ENCODE measurements around the gene INF2. TPM values are rescaled to one million over a fixed set of nuclear protein-coding genes. Genes with fewer than 3 reads are reported as not detected.

Gene INF2
- total RNA-seq, 5 donors from 2014 or later (not counting 1 experiment from before 2014, with no cell fraction given) = 72.7 to 128 (median 83.7) TPM

- Histone ChIP-seq H3K9me3 (no peaks in the 10 kb centered on the region), H3K36me3 (ENCODE audit: control insufficient read depth in 2 of 2, extremely low read depth in 1 of 2, insufficient read depth in 1 of 2, low read length in 1 of 2) (no peaks in the 10 kb centered on the region), H3K27ac (ENCODE audit: low read length) (no peak overlapping the region), H3K27me3 (replicated peaks in 1 of 2; ENCODE audit: control insufficient read depth in 2 of 2, extremely low read depth in 1 of 2, insufficient read depth in 2 of 2, low read length in 1 of 2) (peaks cover 0 to 14% of the 10 kb centered on the region in 2 experiments), H3K4me3 (ENCODE audit: control insufficient read depth in 1 of 2, extremely low read depth in 1 of 2, low read length in 1 of 2) (no peak overlapping the region), H3K4me1 (ENCODE audit: control insufficient read depth in 1 of 2, extremely low read depth in 1 of 2, insufficient read depth in 2 of 2, low read length in 2 of 2) (peaks cover 10 to 32% of the 10 kb centered on the region in 2 experiments)
- Mint-ChIP-seq H3K9me3 (no peaks in the 10 kb centered on the region), H3K36me3 (no peaks in the 10 kb centered on the region), H3K4me3 (no peak overlapping the region), H3K27ac (peak overlapping the region in 1 of 2 donors; percentile 34), H3K27me3 (no peaks in the 10 kb centered on the region), H3K4me1 (peaks cover 30 to 50% (median 31%) of the 10 kb centered on the region in 3 donors)
- ATAC-seq (replicated peaks in 1 of 4) (no peak), DNase-seq (no peak)
- WGBS (ENCODE audit: insufficient coverage) = 94% methylated on average over 18 of the region's 22 CpGs
- POLR2A ChIA-PET = no interaction called here
- CTCF ChIA-PET = interaction anchor here in 1 of 2 donors (0.6 kb wide), 1 partner anchor 852 kb away, joined by 4 read pairs; no protein-coding TSS in a partner anchor
These were observed 5.6 kb upstream of the INF2 start for GRCh38 chr14:104683653-104684448.

DNA sequence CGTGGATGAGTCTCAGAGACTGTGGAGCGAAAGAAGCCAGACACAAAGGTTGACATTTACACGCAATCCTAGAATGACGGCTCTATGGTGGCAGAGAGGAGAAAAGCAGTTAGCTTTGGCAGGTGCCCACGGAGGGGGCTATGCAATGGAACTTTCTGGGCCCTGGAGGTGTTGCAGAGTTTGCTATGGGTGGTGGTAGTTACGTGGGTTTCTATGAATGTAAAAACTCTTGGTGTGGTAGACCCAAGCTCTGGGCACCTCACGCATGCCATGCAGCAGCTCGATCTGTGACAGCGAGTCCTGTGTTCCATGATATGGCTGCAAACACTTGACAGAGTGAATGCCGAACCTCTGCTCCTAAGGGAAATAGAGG lies 5.0 kb upstream of the INF2 start:
- POLR2A ChIA-PET = no interaction called here
- Mint-ChIP-seq H3K4me3 (no peak overlapping the region), H3K27me3 (no peaks in the 10 kb centered on the region)

GRCh38 chr14:104685216-104685997 lies 4.0 kb upstream of the INF2 start:
- Histone ChIP-seq H3K36me3 (ENCODE audit: control insufficient read depth in 2 of 2, extremely low read depth in 1 of 2, insufficient read depth in 1 of 2, low read length in 1 of 2) (no peaks in the 10 kb centered on the region), H3K4me3 (ENCODE audit: control insufficient read depth in 1 of 2, extremely low read depth in 1 of 2, low read length in 1 of 2) (no peak overlapping the region), H3K27me3 (replicated peaks in 1 of 2; ENCODE audit: control insufficient read depth in 2 of 2, extremely low read depth in 1 of 2, insufficient read depth in 2 of 2, low read length in 1 of 2) (peaks cover 0 to 6% of the 10 kb centered on the region in 2 experiments), H3K4me1 (ENCODE audit: control insufficient read depth in 1 of 2, extremely low read depth in 1 of 2, insufficient read depth in 2 of 2, low read length in 2 of 2) (peaks cover 10 to 38% of the 10 kb centered on the region in 2 experiments), H3K27ac (ENCODE audit: low read length) (no peak overlapping the region), H3K9me3 (no peaks in the 10 kb centered on the region)
- POLR2A ChIA-PET = interaction anchor here in 1 of 2 donors (0.5 kb wide), 1 partner anchor 785 kb away, joined by 5 read pairs; no protein-coding TSS in a partner anchor
- H3K4me3 Mint-ChIP-seq = peak overlapping the region in 1 of 3 donors; percentile 14
- peak overlapping the region; percentile 47 to 75 for H3K27ac Mint-ChIP-seq
- no peaks in the 10 kb centered on the region for H3K36me3 Mint-ChIP-seq
- CTCF ChIA-PET = no interaction called here
- WGBS (ENCODE audit: insufficient coverage) = 32% methylated on average over 3 of the region's 4 CpGs
- H3K9me3 Mint-ChIP-seq = no peaks in the 10 kb centered on the region
- no peak for ATAC-seq (replicated peaks in 1 of 4)
- peaks cover 30 to 47% (median 31%) of the 10 kb centered on the region in 3 donors for H3K4me1 Mint-ChIP-seq
- H3K27me3 Mint-ChIP-seq = no peaks in the 10 kb centered on the region
- DNase-seq = no peak

More for the DNA sequence above, 5.0 kb upstream of the INF2 start:
- H3K4me3 ChIP-seq (ENCODE audit: control insufficient read depth in 1 of 2, extremely low read depth in 1 of 2, low read length in 1 of 2) = no peak overlapping the region
- CTCF ChIA-PET = no interaction called here
- H3K27me3 ChIP-seq (replicated peaks in 1 of 2; ENCODE audit: control insufficient read depth in 2 of 2, extremely low read depth in 1 of 2, insufficient read depth in 2 of 2, low read length in 1 of 2) = peaks cover 0 to 10% of the 10 kb centered on the region in 2 experiments
- no peak overlapping the region for H3K27ac ChIP-seq (ENCODE audit: low read length)
- peaks cover 10 to 32% of the 10 kb centered on the region in 2 experiments for H3K4me1 ChIP-seq (ENCODE audit: control insufficient read depth in 1 of 2, extremely low read depth in 1 of 2, insufficient read depth in 2 of 2, low read length in 2 of 2)
- H3K27ac Mint-ChIP-seq = peak overlapping the region; percentile 47 to 75
- DNase-seq = no peak
- H3K36me3 Mint-ChIP-seq = no peaks in the 10 kb centered on the region
- H3K36me3 ChIP-seq (ENCODE audit: control insufficient read depth in 2 of 2, extremely low read depth in 1 of 2, insufficient read depth in 1 of 2, low read length in 1 of 2) = no peaks in the 10 kb centered on the region
- H3K4me1 Mint-ChIP-seq = peaks cover 30 to 50% (median 31%) of the 10 kb centered on the region in 3 donors
- no peak for ATAC-seq (replicated peaks in 1 of 4)
- WGBS (ENCODE audit: insufficient coverage) = 87% methylated on average over 8 of the region's 10 CpGs
- H3K9me3 ChIP-seq = no peaks in the 10 kb centered on the region
- no peaks in the 10 kb centered on the region for H3K9me3 Mint-ChIP-seq

GRCh38 chr14:104685998-104686610 lies 3.3 kb upstream of the INF2 start:
- H3K27me3 ChIP-seq (replicated peaks in 1 of 2; ENCODE audit: control insufficient read depth in 2 of 2, extremely low read depth in 1 of 2, insufficient read depth in 2 of 2, low read length in 1 of 2) = no peaks in the 10 kb centered on the region
- CTCF ChIA-PET = no interaction called here
- Mint-ChIP-seq H3K4me3 (peak overlapping the region in 2 of 3 donors; percentile 39 to 72), H3K27me3 (no peaks in the 10 kb centered on the region), H3K9me3 (no peaks in the 10 kb centered on the region), H3K36me3 (no peaks in the 10 kb centered on the region), H3K27ac (peak overlapping the region; percentile 92 to 93), H3K4me1 (peaks cover 36 to 53% (median 37%) of the 10 kb centered on the region in 3 donors)
- H3K27ac ChIP-seq (ENCODE audit: low read length) = peak overlapping the region; percentile 29
- 100% methylated on average over 1 of the region's 2 CpGs for WGBS (ENCODE audit: insufficient coverage)
- no peaks in the 10 kb centered on the region for H3K9me3 ChIP-seq
- POLR2A ChIA-PET = no interaction called here
- no peak for DNase-seq
- no peak for ATAC-seq (replicated peaks in 1 of 4)
- peaks cover 14 to 45% of the 10 kb centered on the region in 2 experiments for H3K4me1 ChIP-seq (ENCODE audit: control insufficient read depth in 1 of 2, extremely low read depth in 1 of 2, insufficient read depth in 2 of 2, low read length in 2 of 2)
- H3K4me3 ChIP-seq (ENCODE audit: control insufficient read depth in 1 of 2, extremely low read depth in 1 of 2, low read length in 1 of 2) = no peak overlapping the region
- no peaks in the 10 kb centered on the region for H3K36me3 ChIP-seq (ENCODE audit: control insufficient read depth in 2 of 2, extremely low read depth in 1 of 2, insufficient read depth in 1 of 2, low read length in 1 of 2)

GRCh38 chr14:104686624-104687517 lies 2.5 kb upstream of the INF2 start:
- Mint-ChIP-seq H3K4me3 (peak overlapping the region; percentile 28 to 72 (median 45)), H3K36me3 (no peaks in the 10 kb centered on the region), H3K4me1 (peaks cover 42 to 57% (median 42%) of the 10 kb centered on the region in 3 donors), H3K27ac (peak overlapping the region; percentile 92 to 93), H3K9me3 (no peaks in the 10 kb centered on the region), H3K27me3 (no peaks in the 10 kb centered on the region)
- ChIA-PET POLR2A (no interaction called here), CTCF (interaction anchor here in 1 of 2 donors (0.6 kb wide), 1 partner anchor 139 kb away, joined by 3 read pairs; no protein-coding TSS in a partner anchor)
- peak overlapping the region; percentile 29 for H3K27ac ChIP-seq (ENCODE audit: low read length)
- H3K36me3 ChIP-seq (ENCODE audit: control insufficient read depth in 2 of 2, extremely low read depth in 1 of 2, insufficient read depth in 1 of 2, low read length in 1 of 2) = no peaks in the 10 kb centered on the region
- no peaks in the 10 kb centered on the region for H3K9me3 ChIP-seq
- ATAC-seq (replicated peaks in 1 of 4) (peak; percentile 10 to 21 (median 16)), DNase-seq (peak in 1 of 35 experiments; percentile 33)
- no peaks in the 10 kb centered on the region for H3K27me3 ChIP-seq (replicated peaks in 1 of 2; ENCODE audit: control insufficient read depth in 2 of 2, extremely low read depth in 1 of 2, insufficient read depth in 2 of 2, low read length in 1 of 2)
- no peak overlapping the region for H3K4me3 ChIP-seq (ENCODE audit: control insufficient read depth in 1 of 2, extremely low read depth in 1 of 2, low read length in 1 of 2)
- WGBS (ENCODE audit: insufficient coverage) = 66% methylated on average over 17 of the region's 20 CpGs
- peaks cover 18 to 53% of the 10 kb centered on the region in 2 experiments for H3K4me1 ChIP-seq (ENCODE audit: control insufficient read depth in 1 of 2, extremely low read depth in 1 of 2, insufficient read depth in 2 of 2, low read length in 2 of 2)
